A549 (cell line): ENCODE measurements around the gene DIAPH2.

Experiments used
- BHLHE40 ChIP-seq: IDR thresholded peaks from 2 replicates; pipeline ENCODE4 v1.6.1; 2012; ENCODE audit warnings: low read depth, low read length, inconsistent platforms
- CHD2 ChIP-seq: fragments of 150-350 bp; IDR thresholded peaks from 2 replicates; pipeline ENCODE4 v1.6.1; 2014; ENCODE audit warnings: low read length; ENCODE audit not compliant: partially characterized antibody
- CTCF ChIP-seq: fragments of >200 bp; sonication (Bioruptor Twin); formaldehyde crosslinking; IDR thresholded peaks from 3 replicates; pipeline ENCODE4 v1.5.1; 2016
- JUNB ChIP-seq: fragments of >200 bp; sonication (Bioruptor Twin); formaldehyde crosslinking; IDR thresholded peaks from 2 replicates; pipeline ENCODE4 v1.6.1; 2016
- PBX3 ChIP-seq: IDR thresholded peaks from 2 replicates; pipeline ENCODE4 v1.6.1; 2012
- REST ChIP-seq: fragments of 200-600 bp; sonication (generic); IDR thresholded peaks from 2 replicates; pipeline ENCODE4 v1.6.1; 2016; ENCODE audit warnings: antibody characterized with exemption, mild to moderate bottlenecking, moderate library complexity
- SMC3 ChIP-seq: fragments of >200 bp; sonication (Bioruptor Twin); formaldehyde crosslinking; IDR thresholded peaks from 3 replicates; pipeline ENCODE4 v1.6.1; 2018; ENCODE audit warnings: inconsistent platforms
- USF2 ChIP-seq: fragments of 450-650 bp; IDR thresholded peaks from 2 replicates; pipeline ENCODE4 v1.6.1; 2014; ENCODE audit warnings: antibody characterized with exemption

- TF ChIP-seq CTCF (no peak), REST (no peak), PBX3 (no peak), BHLHE40 (no peak), CHD2 (no peak), SMC3 (no peak), USF2 (no peak), JUNB (no peak)
Observed at GRCh38 chrX:96713303-96713702, 28.7 kb downstream of the DIAPH2 start.
